Fibroblast of skin of left biceps (primary cell): ENCODE results near the gene LCOR.

ENCODE experiments used
- DNase-seq, 2 experiments: peaks; one replicate each; pipeline ENCODE4 v3.0.0-alpha.2; 2013; ENCODE audit warnings: low read depth in 2 of 2

LCOR gene

DNA sequence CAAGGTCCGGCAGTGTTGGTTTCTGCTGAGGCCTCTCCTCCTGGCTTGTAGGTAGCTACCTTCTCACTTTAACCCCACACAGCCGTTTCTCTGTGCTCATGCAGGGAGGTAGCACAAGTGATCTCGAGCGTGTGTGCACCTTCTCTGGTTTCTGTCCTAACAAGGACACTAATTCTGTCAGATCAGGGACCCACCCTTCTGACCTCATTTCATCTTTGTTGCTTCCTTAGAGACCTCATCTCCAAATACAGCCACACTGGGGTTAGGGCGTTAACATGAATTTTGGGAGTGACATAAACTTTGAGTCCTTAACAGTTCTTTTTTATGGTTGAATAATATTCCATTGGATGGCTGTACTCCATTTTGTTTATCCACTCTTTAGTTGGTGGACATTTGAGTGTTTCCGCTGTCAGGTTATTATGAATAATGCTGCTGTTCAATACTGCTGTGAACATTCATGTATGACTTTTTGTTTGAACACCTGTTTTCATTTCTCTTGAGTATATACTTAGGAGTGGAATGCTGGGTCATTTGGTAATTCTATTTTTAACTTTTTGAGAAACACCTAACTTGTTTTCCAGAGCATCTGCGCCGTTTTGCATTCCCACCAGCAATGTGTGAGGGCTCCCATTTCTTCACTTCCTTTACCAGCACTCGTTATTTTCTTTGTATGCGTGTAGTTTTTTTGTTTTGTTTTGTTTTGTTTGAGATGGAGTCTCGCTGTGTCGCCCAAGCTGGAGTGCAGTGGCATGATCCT is 57.5 kb downstream of the LCOR start:
- no peak for DNase-seq

DNA sequence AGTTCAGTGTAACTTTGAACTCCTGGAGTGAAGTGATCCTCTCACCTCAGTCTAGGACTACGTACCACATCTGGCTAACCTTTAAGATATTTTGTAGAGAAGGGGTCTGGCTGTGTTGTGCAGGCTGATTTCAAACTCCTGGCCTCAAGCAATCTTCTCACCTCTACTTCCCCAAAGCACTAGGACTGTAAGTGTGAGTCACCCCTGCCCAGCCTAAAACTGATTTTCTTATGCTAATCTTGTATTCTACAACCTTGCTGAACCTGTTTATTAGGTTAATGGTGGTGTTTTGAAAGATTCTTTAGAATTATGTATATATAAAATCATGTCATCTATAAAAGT is 58.0 kb downstream of the LCOR start:
- no peak for DNase-seq

DNA sequence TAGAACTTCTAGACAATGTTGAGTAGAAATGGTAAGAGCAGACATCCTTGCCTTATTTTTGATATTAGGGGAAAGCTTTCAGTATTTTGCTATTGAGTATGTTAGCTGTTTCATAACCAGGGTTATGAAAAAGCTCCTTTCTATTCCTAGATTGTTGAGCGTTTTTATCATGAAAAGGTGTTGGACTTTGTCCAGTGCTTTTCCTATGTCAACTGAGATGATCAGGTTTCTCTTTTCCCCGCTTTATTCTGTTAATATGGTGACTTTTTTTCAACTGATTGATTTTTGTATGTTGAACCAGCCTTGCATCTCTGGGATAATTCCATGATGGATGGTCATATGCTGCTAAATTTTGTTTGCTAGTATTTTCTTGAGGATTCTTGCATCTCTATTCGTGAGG is 58.5 kb downstream of the LCOR start:
- DNase-seq: no peak

GRCh38 chr10:96891840-96892239 is 59.7 kb downstream of the LCOR start:
- DNase-seq: no peak

GRCh38 chr10:96895662-96896424 is 63.7 kb downstream of the LCOR start:
- DNase-seq: no peak

DNA sequence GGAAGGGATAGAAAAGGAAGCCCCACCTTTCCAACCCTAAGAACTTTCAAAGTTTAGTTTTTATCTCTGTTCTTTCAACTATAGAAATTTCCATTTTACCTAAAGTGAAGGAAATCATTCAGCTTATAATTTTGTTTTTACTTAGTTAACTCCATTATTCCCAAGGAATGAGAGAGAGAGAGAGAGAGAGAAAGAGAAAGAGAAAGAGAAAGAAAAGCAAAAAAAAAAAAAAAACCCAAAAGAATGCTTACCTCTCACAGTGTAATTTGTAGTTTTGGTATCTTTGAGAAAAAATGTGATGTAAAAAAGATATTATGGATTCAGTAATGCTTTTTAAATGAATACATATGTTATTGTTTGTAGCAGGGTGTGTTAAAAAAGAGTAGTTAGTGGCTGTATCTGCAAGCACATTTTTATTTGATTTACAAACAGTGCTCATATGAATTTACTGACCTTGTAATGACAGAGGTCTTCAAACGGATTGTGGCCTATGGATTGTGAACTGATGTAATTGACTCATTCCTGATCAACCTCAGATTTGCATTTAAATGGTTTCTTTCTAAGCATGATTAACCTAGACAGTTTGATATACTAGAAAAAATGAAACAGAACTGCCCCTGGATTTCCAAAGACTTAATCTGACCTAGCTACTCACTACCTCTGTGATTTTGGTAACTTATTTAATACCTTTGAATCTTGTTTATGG is 64.9 kb downstream of the LCOR start:
- no peak for DNase-seq

DNA sequence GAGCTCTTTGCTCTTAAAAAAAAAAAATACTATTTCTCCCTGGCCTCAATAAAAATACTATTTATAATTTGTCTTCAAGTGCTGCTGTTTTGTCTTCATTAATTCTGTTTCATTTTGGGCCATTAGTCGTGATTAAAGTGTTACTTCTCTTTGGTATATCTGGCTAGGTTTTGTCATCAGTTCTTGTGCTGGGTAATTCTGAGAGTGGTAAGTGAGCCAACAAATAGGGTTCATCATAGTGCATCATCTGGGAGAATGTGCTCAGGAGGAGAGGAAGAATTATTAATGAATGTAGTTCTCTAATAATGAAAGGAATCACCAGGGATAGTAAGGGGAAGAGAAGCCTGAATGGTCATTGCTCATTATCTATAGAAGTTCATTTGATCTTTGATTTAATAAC is 70.0 kb downstream of the LCOR start:
- DNase-seq: no peak

GRCh38 chr10:96902731-96903358 is 70.7 kb downstream of the LCOR start:
- DNase-seq: no peak

DNA sequence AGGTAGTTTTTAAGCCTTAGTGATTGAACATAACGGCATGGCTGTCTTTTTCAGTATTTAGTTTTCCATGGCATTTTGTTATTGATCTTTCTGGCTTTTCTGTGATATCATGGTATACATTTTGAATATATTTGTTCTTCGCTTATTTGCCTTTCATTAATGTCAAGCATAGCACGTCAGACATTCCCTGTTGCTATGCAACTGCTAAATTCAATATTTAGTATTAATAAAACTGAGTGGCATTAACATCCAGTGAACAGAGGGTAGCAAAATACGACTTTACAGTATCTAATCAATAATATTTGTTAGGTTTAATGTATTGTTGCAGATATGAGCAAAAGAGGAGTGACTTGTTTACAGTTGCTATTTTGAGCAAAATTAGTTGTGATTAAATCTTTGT is 72.5 kb downstream of the LCOR start:
- no peak for DNase-seq

DNA sequence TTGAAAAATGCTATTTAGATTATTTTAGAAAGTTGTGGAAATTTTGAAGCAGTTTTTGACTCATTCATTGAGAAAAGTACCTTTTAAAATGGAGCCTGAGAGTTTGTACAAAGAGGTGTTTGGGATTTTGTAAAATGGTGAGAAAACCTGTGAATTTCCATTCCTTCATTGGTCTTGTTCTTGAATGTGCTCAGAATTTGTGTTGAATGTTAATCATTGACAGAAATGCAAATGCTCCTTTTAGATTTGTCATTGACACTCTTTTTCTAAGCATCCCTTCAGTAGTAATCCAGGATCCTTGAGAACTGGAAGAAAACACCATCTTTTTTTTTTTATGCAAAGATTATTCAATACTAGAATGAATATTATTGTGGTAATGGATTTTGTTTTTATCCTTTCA is 74.8 kb downstream of the LCOR start:
- DNase-seq: no peak

DNA sequence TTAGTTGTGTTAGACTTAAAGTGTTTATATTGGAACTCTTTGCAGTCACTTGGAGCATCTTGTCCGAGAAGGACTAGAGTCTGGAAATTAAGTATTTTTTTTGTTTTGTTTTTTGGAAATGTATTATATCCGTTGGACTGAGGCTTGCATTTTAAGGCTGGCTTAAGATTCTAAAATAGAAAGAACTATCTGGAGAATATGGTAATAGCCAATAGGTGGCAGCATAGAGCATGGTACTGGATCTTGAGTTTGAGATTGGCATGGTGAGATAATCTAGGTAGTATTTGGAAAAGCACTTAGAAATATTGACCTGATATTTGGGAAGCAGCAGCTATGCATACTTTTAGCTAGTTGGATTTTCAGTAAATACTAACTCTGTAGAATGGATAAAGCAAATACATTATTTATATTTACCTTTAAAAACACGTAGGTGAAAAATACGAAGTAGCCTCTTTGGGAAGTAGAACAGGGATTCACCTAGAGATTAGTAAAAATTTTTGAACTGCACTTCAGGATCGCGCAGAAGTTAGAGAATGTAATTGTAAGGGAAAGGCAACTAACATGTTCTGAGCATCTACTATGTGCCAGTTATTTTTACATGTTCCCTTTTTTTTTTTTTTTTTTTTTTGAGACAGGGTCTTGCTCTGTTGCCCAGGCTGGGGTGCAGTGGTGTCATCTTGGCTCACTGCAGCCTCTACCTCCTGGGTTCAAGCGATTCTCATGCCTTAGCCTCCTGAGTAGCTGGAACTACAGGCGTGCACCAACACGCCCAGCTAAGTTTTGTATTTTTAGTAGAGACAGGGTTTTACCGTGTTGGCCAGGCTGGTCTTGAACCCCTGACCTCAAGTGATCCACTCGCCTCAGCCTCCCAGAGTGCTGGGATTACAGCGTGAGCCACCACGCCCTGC is 78.6 kb downstream of the LCOR start:
- DNase-seq: no peak

GRCh38 chr10:96912405-96912804 is 80.3 kb downstream of the LCOR start:
- no peak for DNase-seq

GRCh38 chr10:96913906-96914305 is 81.8 kb downstream of the LCOR start:
- no peak for DNase-seq

DNA sequence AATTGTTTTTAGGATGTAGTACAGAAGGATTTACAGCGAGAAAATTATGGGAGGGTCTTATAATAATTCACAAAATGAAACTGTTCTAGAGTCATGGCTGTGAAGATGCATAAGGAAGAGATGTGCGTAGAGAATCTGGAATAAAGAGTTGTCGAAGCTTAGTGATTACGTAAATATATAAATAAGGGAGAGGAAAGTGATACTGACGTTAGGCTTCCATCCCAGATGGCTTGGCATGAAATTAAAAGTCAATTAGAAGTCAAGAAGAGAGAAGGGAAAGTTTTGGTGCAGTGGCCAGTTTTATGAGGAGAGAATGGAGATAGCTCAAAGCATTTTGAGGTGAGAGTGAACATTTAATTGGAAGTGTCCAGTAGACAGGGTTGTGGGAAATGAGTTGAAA is 85.5 kb downstream of the LCOR start:
- DNase-seq: no peak

DNA sequence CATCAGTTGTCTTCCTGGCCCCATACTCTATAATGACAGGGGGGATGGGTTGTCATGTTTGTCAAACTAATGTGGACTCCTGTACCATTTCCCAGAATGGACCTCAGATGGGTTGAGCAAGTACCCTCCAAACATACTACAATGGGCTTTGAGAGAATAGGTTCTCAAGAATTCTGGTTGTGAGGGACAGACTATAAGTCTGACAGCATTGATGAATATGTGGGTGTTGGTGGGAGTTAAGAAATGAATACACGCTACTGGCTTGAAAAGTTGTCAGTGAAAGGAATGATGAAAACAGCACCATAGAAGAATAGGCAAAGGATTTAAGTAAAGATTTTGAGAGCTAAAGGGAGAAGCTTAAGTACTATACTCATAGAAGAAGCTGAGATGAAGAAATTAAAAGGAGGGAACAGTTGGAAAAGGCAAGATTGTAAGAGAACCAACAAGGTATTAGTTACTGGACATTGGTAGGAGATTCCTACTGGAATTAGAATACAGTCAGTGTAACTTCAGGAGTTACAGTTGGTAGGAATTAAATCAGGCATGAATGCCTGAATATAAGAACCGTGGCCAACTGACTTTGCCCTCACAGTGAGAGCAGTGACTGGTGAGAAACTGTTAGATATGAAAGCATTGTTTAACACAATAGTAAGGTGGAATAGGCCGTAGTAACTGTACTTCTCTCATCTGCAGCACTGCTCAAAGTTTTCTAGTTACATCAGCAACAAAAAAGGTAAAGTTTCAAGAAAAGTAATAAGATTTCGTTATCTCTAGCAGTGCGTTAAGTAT is 86.3 kb downstream of the LCOR start:
- DNase-seq: no peak

DNA sequence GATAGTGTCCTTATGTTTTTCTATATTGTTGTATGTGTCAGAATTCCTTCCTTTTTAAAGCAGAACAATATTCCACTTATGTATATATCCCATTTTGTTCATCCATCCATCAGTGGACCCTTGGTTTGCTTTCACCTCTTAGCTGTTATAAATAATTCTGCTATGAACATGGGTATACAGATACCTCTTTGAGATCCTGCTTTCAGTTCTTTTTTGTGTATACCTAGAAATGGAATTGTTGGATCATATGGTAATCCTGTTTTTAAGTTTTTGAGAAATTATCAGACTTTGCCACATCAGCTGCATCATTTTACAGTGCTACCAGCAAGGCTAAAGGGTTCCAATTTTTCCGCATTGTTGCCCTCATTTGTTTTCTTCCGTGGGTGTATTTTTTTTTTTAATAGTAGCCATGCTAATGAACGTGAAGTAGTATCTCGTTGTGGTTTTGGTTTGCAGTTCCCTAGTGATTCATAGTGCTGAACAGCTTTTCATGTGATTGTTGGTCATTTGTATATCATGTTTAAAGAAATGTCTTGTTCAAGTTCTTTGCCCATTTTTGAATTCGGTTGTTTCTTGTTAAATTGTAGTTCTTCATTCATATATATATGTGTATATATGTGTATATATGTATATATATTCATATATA is 87.8 kb downstream of the LCOR start:
- DNase-seq: no peak

- no peak for DNase-seq
These were observed 89.6 kb downstream of the LCOR start for GRCh38 chr10:96921655-96922054.

GRCh38 chr10:96922978-96923948 is 91.2 kb downstream of the LCOR start:
- no peak for DNase-seq

GRCh38 chr10:96924861-96925260 is 92.8 kb downstream of the LCOR start:
- no peak for DNase-seq
